Globus pallidus (tissue), 1 donor: ENCODE measurements around the gene ABCF1.

ENCODE experiments used
- DNase-seq: peaks from one replicate; pipeline ENCODE4 v3.0.0-alpha.2; 2015; ENCODE audit warnings: low spot score

Gene ABCF1

DNA sequence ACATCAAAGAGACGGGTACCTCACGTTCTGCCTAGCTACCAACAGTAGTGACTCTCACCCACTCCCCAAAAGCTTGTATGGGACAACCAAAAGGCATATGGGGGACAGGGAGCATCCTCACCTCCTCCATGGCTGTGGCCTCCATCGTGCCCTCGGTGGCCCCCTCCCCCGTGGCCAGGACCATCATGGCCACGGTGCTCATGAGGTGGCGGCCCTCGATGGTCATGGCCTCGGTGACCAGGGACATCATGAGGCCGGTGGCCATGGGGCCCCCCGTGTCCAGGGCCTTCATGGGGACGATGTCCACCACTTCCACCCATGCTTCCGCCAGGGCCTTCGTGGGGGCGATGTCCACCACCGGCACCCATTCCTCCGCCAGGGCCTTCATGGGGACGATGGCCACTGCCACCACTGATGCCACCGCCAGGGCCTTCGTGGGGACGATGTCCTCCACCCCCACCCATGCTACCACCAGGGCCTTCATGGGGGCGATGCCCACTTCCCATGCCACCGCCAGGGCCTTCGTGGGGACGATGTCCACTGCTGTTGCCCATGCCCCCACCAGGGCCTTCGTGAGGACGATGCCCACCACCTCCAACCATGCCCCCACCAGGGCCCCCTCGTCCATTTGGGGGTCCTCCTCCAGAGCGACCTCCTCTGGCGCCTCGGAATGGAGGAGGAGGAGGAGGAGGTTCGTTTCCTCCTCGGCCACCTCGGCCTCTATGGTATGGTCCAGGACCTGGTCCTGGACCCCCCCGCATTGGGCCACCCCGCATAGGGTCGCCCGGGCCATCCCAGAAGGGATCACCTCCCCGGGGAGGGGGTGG is 30.8 kb downstream of the ABCF1 start:
- no peak for DNase-seq

- DNase-seq: no peak
Observed at GRCh38 chr6:30603961-30604360, 32.7 kb downstream of the ABCF1 start.

- no peak for DNase-seq
Observed at GRCh38 chr6:30610065-30610464, 38.8 kb downstream of the ABCF1 start.

DNA sequence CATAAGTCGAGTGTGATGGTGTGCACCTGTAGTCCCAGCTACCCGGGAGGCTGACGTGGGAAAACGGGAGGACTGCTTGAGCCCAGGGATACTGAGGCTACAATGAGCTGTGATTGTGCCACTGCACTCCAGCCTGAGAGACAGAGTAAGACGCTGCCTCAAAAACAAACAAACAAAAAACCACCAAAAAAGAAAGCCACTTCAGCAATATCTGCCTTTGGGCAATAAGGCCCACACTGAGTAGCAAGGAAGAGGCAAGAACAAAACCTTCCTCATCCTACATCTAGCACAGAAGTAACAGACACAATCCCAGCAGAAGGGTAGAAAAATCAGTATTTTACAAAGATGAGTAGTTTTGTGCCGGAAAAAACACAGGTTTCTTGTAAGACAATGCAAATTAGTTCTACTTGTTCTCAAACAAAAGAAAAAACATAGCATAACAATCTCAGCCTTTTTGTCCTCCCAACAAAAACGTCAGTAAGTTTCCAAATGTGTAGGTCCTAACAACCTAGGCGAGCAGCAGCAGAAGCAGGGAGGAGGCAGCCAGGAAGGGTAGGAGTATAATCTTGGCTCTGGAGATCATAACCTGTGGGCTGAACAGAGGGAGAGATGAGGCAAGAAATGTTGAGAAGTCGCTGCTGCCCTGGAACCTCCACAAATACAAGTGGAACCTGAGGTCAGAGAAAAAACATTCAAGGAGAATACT is 40.1 kb downstream of the ABCF1 start:
- no peak for DNase-seq

DNA sequence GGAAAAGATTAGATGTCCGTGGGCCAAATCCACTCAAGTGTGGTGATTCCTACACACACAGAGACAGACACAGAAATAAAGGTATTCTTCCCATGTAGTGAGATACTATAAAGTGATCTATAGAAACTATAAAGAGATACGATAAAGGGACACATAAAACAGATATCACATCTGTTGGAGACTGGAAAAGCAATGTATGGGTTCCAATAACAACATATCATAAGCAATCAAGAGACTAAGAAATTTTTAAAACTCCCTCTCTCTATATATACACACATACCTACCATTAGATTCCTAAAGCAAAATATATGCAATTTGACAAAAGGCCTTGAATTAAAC is 40.6 kb downstream of the ABCF1 start:
- no peak for DNase-seq

DNA sequence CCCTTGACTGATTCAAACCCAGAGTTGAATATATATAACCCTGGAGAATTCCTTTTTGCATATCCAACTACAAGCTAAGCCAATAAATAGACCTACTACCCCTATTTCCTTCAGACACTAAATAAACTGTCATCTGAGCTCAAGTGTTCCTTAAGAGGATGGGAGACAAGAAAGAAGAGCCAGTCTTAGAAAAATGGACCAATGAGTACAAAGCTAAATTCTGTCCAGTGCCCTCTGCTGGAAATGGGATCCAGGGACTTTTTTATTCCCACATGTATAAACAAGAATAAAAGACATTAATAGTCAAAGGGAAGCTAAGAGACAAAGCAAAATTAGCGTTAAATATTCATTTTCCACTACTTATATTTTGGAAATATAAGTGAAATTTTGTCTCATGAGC is 41.0 kb downstream of the ABCF1 start:
- no peak for DNase-seq

DNA sequence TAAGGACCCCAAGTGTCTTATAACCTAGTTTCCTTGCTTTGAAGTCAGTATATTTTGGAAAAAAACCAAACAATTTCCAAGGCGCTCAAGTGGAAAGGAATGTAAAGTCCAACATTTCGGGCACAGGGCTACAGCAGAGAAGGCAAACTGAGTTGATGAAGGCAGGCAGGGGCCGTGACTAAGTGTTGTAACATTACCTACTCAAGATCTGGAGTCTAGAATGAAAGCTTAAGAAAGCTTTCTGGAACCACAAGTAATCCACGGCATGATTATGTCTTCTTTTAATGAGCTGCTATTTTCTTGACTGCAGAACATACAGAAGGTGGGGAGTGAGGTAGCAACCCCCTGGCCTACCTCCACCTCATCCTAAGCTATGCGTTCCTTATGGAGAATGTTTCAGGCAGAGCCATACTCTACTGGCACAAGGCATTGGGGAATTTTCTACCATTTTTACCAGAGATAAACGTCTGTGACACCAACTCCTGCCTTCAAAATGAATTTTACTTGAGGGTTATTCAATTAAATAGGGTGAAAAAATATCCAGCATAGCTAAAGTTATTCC is 41.5 kb downstream of the ABCF1 start:
- DNase-seq: no peak

GRCh38 chr6:30613251-30614043 is 42.2 kb downstream of the ABCF1 start:
- no peak for DNase-seq

DNA sequence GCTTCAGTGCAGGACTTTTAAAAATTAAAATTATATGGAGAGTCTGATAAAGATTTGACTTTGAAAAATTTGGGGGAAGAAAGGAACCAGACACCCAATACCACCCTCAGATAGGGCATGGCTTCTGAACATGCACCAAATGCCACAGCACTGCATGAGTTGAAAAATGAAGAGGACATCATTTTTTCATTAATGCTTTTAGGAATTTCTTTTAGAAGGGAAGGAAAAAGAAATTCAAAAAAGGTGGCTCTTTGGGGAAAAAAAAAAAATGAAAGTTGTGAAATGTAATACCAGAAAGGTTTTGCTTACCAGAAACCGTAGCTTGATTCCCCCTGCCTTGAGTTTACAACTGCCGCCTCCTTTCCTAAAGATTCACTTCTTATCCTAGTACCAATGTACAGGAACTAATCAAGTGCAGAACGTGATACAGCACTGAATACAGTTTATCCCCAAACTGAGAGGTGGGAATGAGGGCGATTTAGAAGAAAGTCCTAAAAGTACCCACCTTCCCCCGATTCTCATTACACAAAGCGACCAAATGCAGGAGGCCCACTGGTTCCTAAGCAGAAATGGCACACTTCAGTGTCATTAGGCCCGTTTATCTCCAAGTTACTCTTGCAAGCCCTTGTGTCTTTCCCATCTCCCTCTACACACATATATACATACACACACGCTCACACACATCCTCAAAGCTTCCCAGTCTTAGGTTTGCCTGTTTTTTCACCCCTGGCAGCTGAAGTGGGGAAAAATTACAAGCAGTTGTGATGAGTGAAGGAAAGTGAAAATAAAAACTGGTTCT is 43.0 kb downstream of the ABCF1 start:
- DNase-seq: peak; percentile 48

GRCh38 chr6:30614843-30615218 is 43.6 kb downstream of the ABCF1 start:
- DNase-seq: peak; percentile 98

- DNase-seq: peak; percentile 74
Observed at GRCh38 chr6:30615219-30615957, 44.1 kb downstream of the ABCF1 start.

DNA sequence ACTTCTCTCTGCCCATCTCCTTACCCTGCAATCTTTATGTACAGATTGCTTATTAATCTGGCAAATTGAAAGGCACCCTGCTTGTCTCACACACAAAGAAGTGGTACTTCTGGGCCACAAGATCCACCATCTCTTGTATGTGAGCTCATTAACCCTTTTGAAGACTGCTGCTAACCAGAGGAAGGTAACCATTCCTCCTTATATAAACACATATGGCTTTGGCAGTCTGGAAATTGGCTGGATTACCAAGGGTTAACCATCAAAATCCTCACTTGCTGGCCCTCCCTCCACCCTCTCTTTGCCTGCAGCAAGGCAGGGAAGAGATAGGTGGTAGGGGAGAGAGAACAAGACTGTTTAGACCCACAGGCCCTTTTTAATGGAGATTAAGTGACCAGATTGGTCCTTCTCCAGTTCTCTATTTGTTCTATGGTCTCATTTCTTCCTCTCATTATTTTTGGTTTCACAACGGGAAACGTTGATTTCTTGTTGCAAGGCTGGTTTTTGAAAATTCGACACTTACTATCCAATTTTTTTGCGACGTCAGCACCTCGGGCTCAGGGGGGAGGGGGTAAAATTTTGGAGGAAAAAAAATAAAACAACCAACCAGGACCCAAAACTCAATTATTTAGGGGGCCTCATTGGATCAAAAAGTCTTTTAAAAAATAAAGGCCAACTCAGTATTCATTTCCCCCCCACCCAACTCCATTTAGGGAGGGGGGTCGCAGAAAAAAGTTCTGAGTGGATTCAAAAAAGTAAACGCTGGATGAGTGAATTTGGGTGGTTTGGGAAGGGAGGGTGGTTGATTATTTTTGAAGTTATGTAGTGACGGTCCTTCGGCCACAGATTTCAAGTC is 44.9 kb downstream of the ABCF1 start:
- no peak for DNase-seq

- peak; percentile 100 for DNase-seq
Observed at GRCh38 chr6:30616811-30617564, 45.7 kb downstream of the ABCF1 start, which contains the start of gene PPP1R10. TSS of gene PPP1R10 (minus strand) at chr6:30617243. CDS start at chr6:30609944, 7,299 bp downstream.

DNA sequence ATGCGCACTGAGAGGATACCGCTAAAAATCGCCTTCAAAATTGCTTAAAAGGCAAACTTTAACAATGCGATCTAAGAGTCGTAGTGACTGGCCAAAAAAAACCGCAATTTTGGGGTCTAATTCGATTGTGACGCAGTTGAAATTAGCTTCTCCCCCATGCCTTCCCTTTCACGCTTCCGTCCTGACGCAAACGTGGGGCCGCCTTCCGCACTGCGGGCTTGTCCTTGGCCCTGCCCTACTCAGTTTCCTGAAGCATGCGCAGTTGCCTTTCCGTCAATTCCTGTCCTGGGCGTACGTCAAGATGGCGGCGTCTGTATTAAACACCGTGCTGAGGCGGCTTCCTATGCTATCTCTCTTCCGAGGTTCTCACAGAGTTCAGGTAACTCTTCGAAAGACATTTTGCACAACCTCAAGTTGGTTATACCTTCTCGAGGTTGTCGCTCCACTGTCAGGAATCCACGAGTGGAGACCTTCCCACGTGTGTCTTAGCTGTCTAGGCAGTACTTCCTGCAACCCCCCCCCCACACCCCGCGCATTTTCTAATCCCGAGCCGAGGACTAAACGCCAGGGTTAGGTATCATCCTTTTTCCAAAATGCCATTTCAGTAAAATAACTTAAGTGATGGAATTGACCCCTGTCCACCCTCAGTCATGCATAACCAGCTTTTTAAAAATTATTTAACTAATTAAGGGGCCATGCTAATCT is 46.5 kb downstream of the ABCF1 start, which contains the start of gene MRPS18B:
TSS of gene MRPS18B (plus strand) at position 276 of the 705 bp plus-strand sequence. CDS start at position 302, 26 bp downstream.
- DNase-seq: peak; percentile 99

GRCh38 chr6:30618270-30618797 is 47.1 kb downstream of the ABCF1 start:
- DNase-seq: no peak

DNA sequence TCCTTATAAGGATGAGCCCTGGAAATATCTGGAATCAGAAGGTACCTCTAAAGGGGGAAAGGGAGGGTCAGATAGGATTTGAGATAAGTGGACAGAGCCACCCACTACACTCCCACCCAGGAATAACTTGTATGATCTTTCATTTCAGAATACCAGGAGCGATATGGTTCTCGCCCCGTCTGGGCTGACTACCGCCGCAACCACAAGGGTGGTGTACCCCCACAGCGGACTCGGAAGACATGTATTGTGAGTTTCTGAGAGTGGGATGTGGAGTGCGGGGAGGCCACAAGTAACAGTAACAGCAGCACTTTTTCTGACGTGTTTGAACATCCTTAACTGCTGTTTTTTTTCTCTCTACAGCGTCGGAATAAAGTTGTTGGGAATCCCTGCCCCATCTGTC is 48.3 kb downstream of the ABCF1 start:
- no peak for DNase-seq

GRCh38 chr6:30625511-30625910 is 54.3 kb downstream of the ABCF1 start:
- DNase-seq: no peak
